ENCODE data around the gene MAGI1. TPM values are rescaled to one million over a fixed set of nuclear protein-coding genes. Genes with fewer than 3 reads are reported as not detected.

Gene MAGI1
- total RNA-seq, 4 donors from 2014 or later: 49.5 to 72.1 (median 67.6) TPM

DNA sequence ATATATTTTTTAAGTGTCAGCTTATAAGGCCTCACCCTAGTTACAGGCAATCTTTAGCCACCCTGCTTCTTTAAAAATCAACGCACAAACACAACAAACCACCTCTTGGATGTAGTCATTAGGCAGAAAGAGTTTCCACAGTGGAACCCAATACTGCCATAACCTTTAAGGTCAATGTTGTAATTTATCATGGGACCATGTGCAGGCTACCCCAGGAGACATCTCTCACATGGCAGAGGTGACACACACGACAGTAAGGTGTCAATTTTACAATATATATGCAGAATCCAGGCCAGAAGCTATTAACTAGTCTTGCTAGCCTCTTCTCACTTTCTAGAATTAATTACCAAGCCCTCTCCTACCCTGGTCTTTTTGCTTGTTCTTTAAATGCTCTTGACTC is 336.5 kb downstream of the MAGI1 start:
- Histone ChIP-seq H3K4me3 (no peak overlapping the region), H3K36me3 (no peaks in the 10 kb centered on the region), H3K4me1 (no peaks in the 10 kb centered on the region), H3K9me3 (no peaks in the 10 kb centered on the region), H3K27me3 (no peaks in the 10 kb centered on the region), H3K27ac (no peak overlapping the region)
- TF ChIP-seq, protein P1, sequence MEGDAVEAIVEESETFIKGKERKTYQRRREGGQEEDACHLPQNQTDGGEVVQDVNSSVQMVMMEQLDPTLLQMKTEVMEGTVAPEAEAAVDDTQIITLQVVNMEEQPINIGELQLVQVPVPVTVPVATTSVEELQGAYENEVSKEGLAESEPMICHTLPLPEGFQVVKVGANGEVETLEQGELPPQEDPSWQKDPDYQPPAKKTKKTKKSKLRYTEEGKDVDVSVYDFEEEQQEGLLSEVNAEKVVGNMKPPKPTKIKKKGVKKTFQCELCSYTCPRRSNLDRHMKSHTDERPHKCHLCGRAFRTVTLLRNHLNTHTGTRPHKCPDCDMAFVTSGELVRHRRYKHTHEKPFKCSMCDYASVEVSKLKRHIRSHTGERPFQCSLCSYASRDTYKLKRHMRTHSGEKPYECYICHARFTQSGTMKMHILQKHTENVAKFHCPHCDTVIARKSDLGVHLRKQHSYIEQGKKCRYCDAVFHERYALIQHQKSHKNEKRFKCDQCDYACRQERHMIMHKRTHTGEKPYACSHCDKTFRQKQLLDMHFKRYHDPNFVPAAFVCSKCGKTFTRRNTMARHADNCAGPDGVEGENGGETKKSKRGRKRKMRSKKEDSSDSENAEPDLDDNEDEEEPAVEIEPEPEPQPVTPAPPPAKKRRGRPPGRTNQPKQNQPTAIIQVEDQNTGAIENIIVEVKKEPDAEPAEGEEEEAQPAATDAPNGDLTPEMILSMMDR (IDR thresholded peaks at IDR 0.05): no peak
- no peak for TF ChIP-seq POLR2A (IDR thresholded peaks at IDR 0.05)
- DNase-seq: no peak

DNA sequence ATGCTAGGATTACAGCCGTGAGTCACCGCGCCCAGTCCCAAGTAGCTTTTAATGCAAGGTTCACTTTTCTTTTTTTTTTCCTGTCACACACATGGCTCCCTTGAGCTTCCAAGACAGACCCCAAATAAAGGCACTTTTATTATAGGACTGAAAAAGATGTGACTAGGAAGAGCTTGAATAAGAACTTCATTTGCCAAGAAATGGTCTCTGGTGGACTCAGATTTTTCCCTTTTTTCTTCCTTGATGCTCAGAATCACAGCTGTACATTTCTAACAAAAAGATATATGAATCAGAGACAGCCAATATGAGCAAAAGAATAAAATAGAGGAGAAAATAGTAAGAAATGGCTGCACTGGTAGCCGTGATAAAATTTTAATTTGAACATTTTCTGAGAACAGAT is 337.2 kb downstream of the MAGI1 start:
- Histone ChIP-seq H3K4me1 (no peaks in the 10 kb centered on the region), H3K4me3 (no peak overlapping the region), H3K9me3 (no peaks in the 10 kb centered on the region), H3K27ac (no peak overlapping the region), H3K27me3 (no peaks in the 10 kb centered on the region), H3K36me3 (no peaks in the 10 kb centered on the region)
- TF ChIP-seq POLR2A (IDR thresholded peaks at IDR 0.05): no peak
- TF ChIP-seq, protein P1 (IDR thresholded peaks at IDR 0.05): no peak
- DNase-seq: no peak

DNA sequence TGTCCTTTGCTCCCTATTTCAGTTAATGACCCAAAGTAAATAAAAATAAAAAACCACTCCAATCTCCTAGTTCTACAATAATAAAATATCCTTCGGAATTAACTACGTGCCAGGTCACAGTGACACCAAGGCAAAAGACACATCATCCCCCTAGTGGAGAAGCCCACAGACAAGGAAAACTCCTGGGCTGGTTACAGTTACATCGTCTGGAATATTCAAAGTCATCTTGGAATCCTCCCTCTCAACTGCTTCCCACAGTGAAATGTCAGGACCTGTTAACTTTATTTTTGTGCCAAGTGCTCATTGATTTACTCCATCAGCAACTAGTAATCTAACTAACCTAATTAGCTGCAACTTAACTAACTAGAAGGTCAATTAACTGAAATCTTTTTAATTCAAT is 349.3 kb downstream of the MAGI1 start:
- Histone ChIP-seq H3K36me3 (no peaks in the 10 kb centered on the region), H3K9me3 (no peaks in the 10 kb centered on the region), H3K27ac (no peak overlapping the region), H3K27me3 (no peaks in the 10 kb centered on the region), H3K4me1 (peaks cover 0 to 3% (median 0%) of the 10 kb centered on the region in 4 donors), H3K4me3 (no peak overlapping the region)
- no peak for TF ChIP-seq POLR2A (IDR thresholded peaks at IDR 0.05)
- TF ChIP-seq, protein P1 (IDR thresholded peaks at IDR 0.05): no peak
- DNase-seq: no peak

DNA sequence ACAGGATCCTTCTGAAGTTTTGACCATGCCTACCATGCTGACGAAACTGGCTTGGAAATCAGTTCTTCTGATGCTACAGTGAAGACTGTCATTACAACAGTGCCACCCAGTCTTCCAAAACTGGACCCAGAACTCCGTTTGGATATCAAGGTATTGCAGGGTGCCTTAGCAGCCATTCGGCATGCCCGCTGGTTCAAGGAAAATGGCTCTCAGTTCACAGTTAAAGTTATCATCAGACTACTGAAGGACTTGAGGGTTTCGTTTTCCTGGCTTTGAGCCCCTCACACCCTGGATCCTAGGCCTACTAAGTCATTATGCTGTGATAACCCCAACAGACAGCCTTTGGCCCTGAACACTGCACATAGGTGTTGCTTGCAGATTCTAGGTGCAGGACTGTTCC is 351.0 kb downstream of the MAGI1 start:
- TF ChIP-seq POLR2A (IDR thresholded peaks at IDR 0.05): no peak
- TF ChIP-seq, protein P1 (IDR thresholded peaks at IDR 0.05): no peak
- no peak overlapping the region for H3K27ac ChIP-seq
- H3K4me3 ChIP-seq: no peak overlapping the region
- DNase-seq: no peak
- H3K36me3 ChIP-seq: no peaks in the 10 kb centered on the region
- H3K4me1 ChIP-seq: peaks cover 0 to 3% (median 0%) of the 10 kb centered on the region in 4 donors
- no peaks in the 10 kb centered on the region for H3K9me3 ChIP-seq
- no peaks in the 10 kb centered on the region for H3K27me3 ChIP-seq

DNA sequence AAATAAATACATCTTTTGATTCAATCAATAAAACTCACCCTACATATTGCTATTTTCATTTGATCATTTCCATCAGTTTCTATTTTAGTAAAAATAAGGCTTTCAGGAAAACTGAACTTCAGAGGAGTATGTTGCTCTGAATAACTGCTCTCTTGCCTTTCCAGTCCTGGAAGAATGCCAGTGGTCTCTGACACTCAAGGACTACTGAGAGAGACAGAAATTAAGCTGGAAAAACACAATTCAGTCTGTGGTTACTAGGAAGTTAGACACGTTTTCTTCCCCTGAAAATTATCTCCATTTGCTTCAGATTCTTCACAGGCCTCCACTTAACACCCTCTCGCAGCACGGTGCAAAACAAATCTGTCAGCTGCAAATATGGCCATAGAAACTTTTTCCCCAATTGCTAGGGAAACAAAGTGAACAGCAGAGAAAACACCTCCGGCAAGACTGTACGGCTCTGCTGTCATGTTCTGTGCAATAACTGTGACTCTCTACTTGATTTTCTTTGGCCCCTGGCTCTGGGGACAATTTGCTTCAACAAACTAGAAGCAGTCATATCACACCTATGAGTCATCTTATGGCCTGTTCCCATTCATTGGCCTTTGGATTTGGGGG is 353.0 kb downstream of the MAGI1 start:
- Histone ChIP-seq H3K27me3 (no peaks in the 10 kb centered on the region), H3K4me1 (peaks cover 0 to 3% (median 0%) of the 10 kb centered on the region in 4 donors), H3K27ac (no peak overlapping the region), H3K4me3 (no peak overlapping the region), H3K9me3 (no peaks in the 10 kb centered on the region), H3K36me3 (no peaks in the 10 kb centered on the region)
- no peak for DNase-seq
- TF ChIP-seq, protein P1 (IDR thresholded peaks at IDR 0.05): no peak

DNA sequence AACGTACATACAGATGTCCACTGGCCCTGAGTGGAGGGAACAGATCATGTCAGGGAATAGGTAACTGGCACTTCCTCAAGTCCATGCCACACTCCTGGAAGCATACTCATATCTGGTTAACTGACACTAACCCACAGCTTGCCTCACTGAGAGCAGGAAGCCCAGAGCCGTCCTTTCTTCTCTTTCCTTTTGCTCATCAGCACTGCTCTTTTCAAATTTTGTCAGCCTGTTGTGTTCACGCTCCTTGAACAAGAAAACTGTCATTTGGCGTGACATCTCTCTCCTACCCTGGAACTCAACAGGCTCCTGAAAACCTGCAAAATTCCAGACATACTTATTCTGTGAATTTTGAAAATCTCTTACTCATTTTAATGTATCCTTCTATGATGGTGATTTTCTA is 360.2 kb downstream of the MAGI1 start:
- TF ChIP-seq POLR2A (IDR thresholded peaks at IDR 0.05): no peak
- TF ChIP-seq, protein P1 (IDR thresholded peaks at IDR 0.05): no peak
- H3K27me3 ChIP-seq: no peaks in the 10 kb centered on the region
- H3K27ac ChIP-seq: no peak overlapping the region

More for the DNA sequence above, 360.2 kb downstream of the MAGI1 start:
- Histone ChIP-seq H3K36me3 (no peaks in the 10 kb centered on the region), H3K4me3 (no peak overlapping the region), H3K4me1 (no peaks in the 10 kb centered on the region), H3K9me3 (no peaks in the 10 kb centered on the region)
- DNase-seq: no peak
